NCI-H345 treated with DMSO at 0.1 percent for 48 hours (cell line): Measurements from ENCODE around the gene CTNNA3.
"Not testable (repeated sequence)": the region's sequence is repeated elsewhere in the genome, so short reads cannot be mapped to it uniquely, and the experiment has no call there.

Experiments used
- DNase-seq: peaks from one replicate; lab custom pipeline; 2025; ENCODE audit not compliant: unreplicated experiment; lab: John Stamatoyannopoulos, UW

Gene CTNNA3

GRCh38 chr10:67259319-67259929 is 436.6 kb downstream of the CTNNA3 start:
- no peak for DNase-seq

GRCh38 chr10:67257427-67258144 is 438.4 kb downstream of the CTNNA3 start:
- DNase-seq = no peak

GRCh38 chr10:67257018-67257417 is 439.0 kb downstream of the CTNNA3 start:
- no peak for DNase-seq

- DNase-seq = no peak
Measured at GRCh38 chr10:67250686-67251085, 445.3 kb downstream of the CTNNA3 start.

- no peak for DNase-seq
Measured at GRCh38 chr10:67246066-67246555, 449.9 kb downstream of the CTNNA3 start.

GRCh38 chr10:67242528-67242927 is 453.5 kb downstream of the CTNNA3 start:
- no peak for DNase-seq

- no peak for DNase-seq
Measured at GRCh38 chr10:67241451-67241850, 454.5 kb downstream of the CTNNA3 start.

GRCh38 chr10:67239864-67240497 is 456.0 kb downstream of the CTNNA3 start:
- DNase-seq = no peak

GRCh38 chr10:67230680-67231500 is 465.1 kb downstream of the CTNNA3 start:
- DNase-seq = not testable (repeated sequence)

GRCh38 chr10:67225226-67225625 is 470.8 kb downstream of the CTNNA3 start:
- DNase-seq = no peak

GRCh38 chr10:67224553-67224952 is 471.4 kb downstream of the CTNNA3 start:
- DNase-seq = no peak

GRCh38 chr10:67222934-67223333 is 473.1 kb downstream of the CTNNA3 start:
- DNase-seq = no peak

GRCh38 chr10:67221939-67222494 is 474.0 kb downstream of the CTNNA3 start:
- no peak for DNase-seq

- no peak for DNase-seq
Measured at GRCh38 chr10:67211680-67212079, 484.3 kb downstream of the CTNNA3 start.

GRCh38 chr10:67207923-67208322 is 488.1 kb downstream of the CTNNA3 start:
- not testable (repeated sequence) for DNase-seq

- DNase-seq = no peak
Measured at GRCh38 chr10:67200913-67201564, 495.0 kb downstream of the CTNNA3 start.

- no peak for DNase-seq
Measured at GRCh38 chr10:67175354-67175753, 520.6 kb downstream of the CTNNA3 start.

GRCh38 chr10:67173787-67174186 is 522.2 kb downstream of the CTNNA3 start:
- DNase-seq = no peak

GRCh38 chr10:67171970-67172369 is 524.0 kb downstream of the CTNNA3 start:
- no peak for DNase-seq

- no peak for DNase-seq
Measured at GRCh38 chr10:67156239-67156638, 539.8 kb downstream of the CTNNA3 start.
